ENCODE measurements around the gene ALPK3. TPM values are rescaled to one million over a fixed set of nuclear protein-coding genes. Genes with fewer than 3 reads are reported as not detected.

Gene ALPK3
- total RNA-seq, 4 donors from 2014 or later: 0.88 to 6.3 (median 3.4) TPM

DNA sequence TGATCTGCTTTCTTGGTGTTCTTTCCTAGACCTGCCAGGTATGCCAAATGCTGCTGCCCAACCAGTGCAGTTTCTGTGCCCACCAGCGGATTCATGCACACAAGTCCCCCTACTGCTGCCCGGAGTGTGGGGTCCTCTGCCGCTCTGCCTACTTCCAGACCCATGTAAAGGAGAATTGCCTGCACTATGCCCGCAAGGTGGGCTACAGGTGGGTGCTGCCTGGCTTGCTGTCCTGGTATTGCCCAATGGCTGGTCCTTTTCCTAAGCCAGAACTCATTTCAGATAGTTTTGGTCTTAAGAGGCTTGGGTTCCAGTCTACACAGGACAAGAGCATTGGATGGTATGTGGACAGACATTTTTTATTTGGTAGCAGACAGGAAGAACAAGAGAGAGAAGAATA lies 26.5 kb upstream of the ALPK3 start:
- H3K36me3 ChIP-seq: no peaks in the 10 kb centered on the region
- no peak for TF ChIP-seq POLR2A (IDR thresholded peaks at IDR 0.05)
- TF ChIP-seq, protein P1, sequence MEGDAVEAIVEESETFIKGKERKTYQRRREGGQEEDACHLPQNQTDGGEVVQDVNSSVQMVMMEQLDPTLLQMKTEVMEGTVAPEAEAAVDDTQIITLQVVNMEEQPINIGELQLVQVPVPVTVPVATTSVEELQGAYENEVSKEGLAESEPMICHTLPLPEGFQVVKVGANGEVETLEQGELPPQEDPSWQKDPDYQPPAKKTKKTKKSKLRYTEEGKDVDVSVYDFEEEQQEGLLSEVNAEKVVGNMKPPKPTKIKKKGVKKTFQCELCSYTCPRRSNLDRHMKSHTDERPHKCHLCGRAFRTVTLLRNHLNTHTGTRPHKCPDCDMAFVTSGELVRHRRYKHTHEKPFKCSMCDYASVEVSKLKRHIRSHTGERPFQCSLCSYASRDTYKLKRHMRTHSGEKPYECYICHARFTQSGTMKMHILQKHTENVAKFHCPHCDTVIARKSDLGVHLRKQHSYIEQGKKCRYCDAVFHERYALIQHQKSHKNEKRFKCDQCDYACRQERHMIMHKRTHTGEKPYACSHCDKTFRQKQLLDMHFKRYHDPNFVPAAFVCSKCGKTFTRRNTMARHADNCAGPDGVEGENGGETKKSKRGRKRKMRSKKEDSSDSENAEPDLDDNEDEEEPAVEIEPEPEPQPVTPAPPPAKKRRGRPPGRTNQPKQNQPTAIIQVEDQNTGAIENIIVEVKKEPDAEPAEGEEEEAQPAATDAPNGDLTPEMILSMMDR (IDR thresholded peaks at IDR 0.05): no peak

DNA sequence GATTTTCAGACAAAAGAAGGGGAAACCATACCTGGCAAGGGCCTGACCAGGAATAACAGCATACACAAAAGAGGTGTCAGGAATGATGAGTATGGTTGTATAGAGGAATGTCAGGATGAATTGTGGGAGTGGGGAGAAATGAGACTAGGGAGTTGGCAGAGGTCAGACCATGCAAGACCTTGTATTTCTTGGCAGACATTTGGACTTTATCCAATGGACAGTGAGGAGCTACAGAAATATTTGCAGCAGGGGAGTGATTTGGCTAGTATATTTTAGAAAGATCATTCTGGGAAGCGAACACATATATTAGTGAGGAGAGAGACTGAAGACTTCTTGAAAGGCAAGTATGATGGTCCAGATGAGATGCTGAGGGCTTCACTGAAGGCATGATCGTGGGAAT lies 25.4 kb upstream of the ALPK3 start:
- intact Hi-C loops (cut with DNase I; ENCODE audit: low total_unique reads): no loop called here
- H3K4me3 ChIP-seq: no peak overlapping the region
- H3K4me1 ChIP-seq: peaks cover 3 to 10% of the 10 kb centered on the region in 2 donors
- no peak overlapping the region for H3K27ac ChIP-seq
- H3K27me3 ChIP-seq: no peaks in the 10 kb centered on the region
- TF ChIP-seq POLR2A (IDR thresholded peaks at IDR 0.05): no peak
- TF ChIP-seq, protein P1 (IDR thresholded peaks at IDR 0.05): no peak
- H3K36me3 ChIP-seq: no peaks in the 10 kb centered on the region
- DNase-seq: no peak
- H3K9me3 ChIP-seq: no peaks in the 10 kb centered on the region

More for the DNA sequence above, 26.5 kb upstream of the ALPK3 start:
- intact Hi-C loops (cut with DNase I; ENCODE audit: low total_unique reads): no loop called here
- no peak for DNase-seq
- Histone ChIP-seq H3K27me3 (no peaks in the 10 kb centered on the region), H3K27ac (no peak overlapping the region), H3K4me1 (peaks cover 3 to 10% of the 10 kb centered on the region in 2 donors), H3K4me3 (no peak overlapping the region), H3K9me3 (no peaks in the 10 kb centered on the region)

DNA sequence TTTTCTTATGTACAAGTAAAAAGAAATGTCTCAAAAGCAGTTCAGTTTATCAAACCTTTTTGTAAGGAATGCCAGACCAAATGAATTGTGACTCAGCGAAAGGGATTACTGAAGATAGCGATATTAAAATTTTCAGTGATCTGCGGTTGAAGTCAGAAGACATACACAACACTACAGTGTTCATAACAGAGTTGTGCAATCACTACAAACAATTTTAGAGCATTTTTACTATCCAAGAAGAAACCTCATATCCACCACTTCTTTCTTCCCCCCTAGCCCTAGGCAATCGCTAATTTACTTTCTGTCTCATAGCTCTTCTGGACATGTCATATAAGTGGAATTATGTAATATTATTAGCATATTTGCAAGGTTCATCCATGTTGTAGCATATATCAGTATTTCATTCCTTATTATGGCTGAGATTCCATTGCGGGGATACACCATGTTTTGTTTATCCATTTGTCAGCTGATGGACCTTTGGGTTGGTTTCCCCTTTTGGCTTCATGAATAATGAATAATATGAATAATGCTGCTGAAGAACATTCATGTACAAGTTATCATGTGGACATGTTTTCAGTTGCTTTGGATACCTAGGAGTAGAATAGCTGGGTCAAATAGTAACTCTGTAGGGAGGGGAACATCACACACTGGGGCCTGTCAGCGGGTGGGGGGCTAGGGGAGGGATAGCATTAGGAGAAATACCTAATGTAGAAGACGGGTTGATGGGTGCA lies 23.6 kb upstream of the ALPK3 start:
- intact Hi-C loops (cut with DNase I; ENCODE audit: low total_unique reads): no loop called here

DNA sequence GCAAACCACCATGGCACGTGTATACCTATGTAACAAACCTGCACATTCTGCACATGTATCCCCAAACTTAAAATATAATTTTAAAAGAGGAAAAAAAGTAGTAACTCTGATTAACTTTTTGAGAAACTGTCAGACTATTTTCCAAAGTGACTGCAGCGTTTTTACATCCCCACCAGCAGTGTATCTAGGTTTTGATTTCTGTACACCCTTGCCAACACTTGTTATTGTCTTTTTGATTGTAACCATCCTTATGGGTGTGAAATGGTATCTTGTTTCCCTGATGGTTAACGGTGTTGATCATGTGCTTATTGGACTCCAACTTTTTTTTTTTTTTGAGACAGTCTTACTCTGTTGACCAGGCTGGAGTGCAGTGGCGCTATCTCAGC lies 23.0 kb upstream of the ALPK3 start:
- no peaks in the 10 kb centered on the region for H3K27me3 ChIP-seq
- no peak for DNase-seq
- no peak overlapping the region for H3K27ac ChIP-seq
- no peaks in the 10 kb centered on the region for H3K36me3 ChIP-seq
- H3K4me1 ChIP-seq: no peaks in the 10 kb centered on the region
- no peaks in the 10 kb centered on the region for H3K9me3 ChIP-seq
- intact Hi-C loops (cut with DNase I; ENCODE audit: low total_unique reads): no loop called here
- TF ChIP-seq, protein P1 (IDR thresholded peaks at IDR 0.05): no peak
- no peak for TF ChIP-seq POLR2A (IDR thresholded peaks at IDR 0.05)
- H3K4me3 ChIP-seq: no peak overlapping the region

More for the DNA sequence above, 23.6 kb upstream of the ALPK3 start:
- no peak overlapping the region for H3K4me3 ChIP-seq
- no peaks in the 10 kb centered on the region for H3K4me1 ChIP-seq
- no peaks in the 10 kb centered on the region for H3K9me3 ChIP-seq
- TF ChIP-seq, protein P1 (IDR thresholded peaks at IDR 0.05): no peak
- no peak for TF ChIP-seq POLR2A (IDR thresholded peaks at IDR 0.05)
- no peak overlapping the region for H3K27ac ChIP-seq
- no peak for DNase-seq
- H3K27me3 ChIP-seq: no peaks in the 10 kb centered on the region
- H3K36me3 ChIP-seq: no peaks in the 10 kb centered on the region

DNA sequence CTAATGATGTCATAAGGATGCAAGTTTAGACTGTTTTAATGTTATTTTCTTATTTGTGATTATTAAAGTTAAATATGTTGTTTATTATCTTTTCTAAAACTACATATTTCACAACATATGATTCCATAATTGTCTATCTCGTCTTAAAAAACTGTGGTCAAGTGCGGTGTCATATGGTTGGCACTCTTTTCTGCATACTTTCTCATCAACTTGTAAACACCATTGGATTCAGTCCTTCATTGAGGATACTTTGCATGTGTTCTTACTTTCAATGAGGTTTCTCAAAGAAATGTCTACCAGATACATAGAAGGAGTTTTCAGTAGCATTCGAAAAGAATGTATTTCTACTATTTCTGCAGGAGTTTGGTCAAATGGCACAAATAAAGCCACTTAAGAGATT lies 22.0 kb upstream of the ALPK3 start:
- H3K4me1 ChIP-seq: no peaks in the 10 kb centered on the region
- no peaks in the 10 kb centered on the region for H3K9me3 ChIP-seq
- H3K36me3 ChIP-seq: no peaks in the 10 kb centered on the region
- TF ChIP-seq, protein P1 (IDR thresholded peaks at IDR 0.05): no peak
- TF ChIP-seq POLR2A (IDR thresholded peaks at IDR 0.05): no peak
- H3K27ac ChIP-seq: no peak overlapping the region
- no peak for DNase-seq
- intact Hi-C loops (cut with DNase I; ENCODE audit: low total_unique reads): no loop called here
- H3K4me3 ChIP-seq: no peak overlapping the region
- H3K27me3 ChIP-seq: no peaks in the 10 kb centered on the region
